Measurements from ENCODE around the gene MIEF2.
A peak's percentile ranks its signal among the peaks of the same experiment; 100 is the strongest.

Gene MIEF2

DNA sequence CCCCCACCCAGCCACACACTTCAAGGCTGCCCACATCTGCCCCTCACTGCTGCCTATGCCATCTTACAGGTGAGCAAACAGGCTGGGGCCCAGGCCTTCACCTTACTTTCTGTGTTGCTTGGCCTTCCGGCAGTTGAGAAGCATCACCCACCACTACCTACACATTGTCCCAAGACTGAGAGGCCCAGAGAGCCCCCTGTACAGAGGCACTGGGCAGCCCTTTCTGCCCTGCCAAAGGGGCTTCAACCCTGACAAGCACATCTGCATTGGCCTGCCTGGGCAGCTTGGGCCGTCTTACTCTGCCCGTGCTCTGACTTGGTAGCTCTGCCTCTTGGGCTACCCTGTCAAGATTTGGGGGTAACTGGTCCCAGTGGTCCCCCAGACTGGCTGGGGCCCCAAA is 1.2 kb downstream of the MIEF2 start:
- Histone ChIP-seq H3K27ac (peak overlapping the region; percentile 96 to 97), H3K4me3 (peak overlapping the region; percentile 90)
- TF ChIP-seq CTCF (IDR thresholded peaks at IDR 0.05): no peak
- no peak for DNase-seq (ENCODE audit: low spot score)

DNA sequence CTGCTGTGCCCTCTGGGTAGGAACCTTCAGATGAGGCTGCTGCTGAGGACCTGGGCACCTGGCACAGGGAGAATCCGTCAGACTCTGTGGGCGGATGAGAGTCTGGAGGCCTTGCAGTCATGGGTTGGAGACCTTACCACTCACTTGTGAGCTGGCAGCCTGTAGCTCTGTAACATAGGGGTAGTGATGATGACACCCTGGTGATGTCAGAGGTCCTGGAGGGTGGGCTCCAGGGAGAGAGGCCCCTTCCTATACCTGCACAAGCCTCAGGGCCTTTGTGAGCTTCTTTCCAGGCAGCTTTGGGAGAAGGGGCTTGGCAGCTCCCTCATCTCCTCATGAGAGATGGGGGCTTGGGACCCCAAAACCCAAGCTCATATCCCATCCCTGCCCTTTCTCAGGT is 1.6 kb downstream of the MIEF2 start:
- no peak for TF ChIP-seq CTCF (IDR thresholded peaks at IDR 0.05)
- Histone ChIP-seq H3K4me3 (peak overlapping the region; percentile 90), H3K27ac (peak overlapping the region; percentile 96 to 97)
- DNase-seq (ENCODE audit: low spot score): no peak

GRCh38 chr17:18262641-18263040 is 2.2 kb downstream of the MIEF2 start:
- TF ChIP-seq CTCF (IDR thresholded peaks at IDR 0.05): no peak
- Histone ChIP-seq H3K27ac (peak overlapping the region in 1 of 2 donors; percentile 96), H3K4me3 (no peak overlapping the region)
- no peak for DNase-seq (ENCODE audit: low spot score)

DNA sequence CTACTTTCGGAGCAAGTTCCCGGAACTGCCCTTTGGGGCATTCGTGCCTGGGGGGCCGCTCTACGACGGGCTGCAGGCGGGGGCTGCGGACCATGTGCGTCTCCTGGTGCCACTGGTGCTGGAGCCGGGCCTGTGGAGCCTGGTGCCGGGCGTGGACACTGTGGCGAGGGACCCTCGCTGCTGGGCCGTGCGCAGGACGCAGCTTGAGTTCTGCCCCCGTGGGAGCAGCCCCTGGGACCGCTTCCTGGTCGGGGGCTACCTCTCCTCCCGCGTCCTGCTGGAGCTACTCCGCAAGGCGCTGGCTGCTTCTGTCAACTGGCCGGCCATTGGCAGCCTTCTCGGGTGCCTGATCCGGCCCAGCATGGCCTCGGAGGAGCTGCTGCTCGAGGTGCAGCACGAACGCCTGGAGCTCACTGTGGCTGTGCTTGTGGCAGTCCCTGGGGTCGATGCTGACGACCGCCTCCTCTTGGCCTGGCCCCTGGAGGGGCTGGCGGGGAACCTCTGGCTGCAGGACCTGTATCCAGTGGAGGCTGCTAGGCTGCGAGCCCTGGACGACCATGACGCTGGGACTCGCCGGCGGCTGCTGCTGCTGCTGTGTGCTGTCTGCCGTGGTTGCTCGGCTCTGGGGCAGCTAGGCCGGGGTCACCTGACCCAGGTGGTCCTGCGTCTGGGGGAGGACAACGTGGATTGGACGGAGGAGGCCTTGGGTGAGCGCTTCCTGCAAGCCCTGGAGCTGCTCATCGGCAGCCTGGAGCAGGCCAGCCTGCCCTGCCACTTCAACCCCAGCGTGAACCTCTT is 3.6 kb downstream of the MIEF2 start:
- DNase-seq (ENCODE audit: low spot score): no peak
- H3K27ac ChIP-seq: no peak overlapping the region
- no peak overlapping the region for H3K4me3 ChIP-seq
- TF ChIP-seq CTCF (IDR thresholded peaks at IDR 0.05): no peak

DNA sequence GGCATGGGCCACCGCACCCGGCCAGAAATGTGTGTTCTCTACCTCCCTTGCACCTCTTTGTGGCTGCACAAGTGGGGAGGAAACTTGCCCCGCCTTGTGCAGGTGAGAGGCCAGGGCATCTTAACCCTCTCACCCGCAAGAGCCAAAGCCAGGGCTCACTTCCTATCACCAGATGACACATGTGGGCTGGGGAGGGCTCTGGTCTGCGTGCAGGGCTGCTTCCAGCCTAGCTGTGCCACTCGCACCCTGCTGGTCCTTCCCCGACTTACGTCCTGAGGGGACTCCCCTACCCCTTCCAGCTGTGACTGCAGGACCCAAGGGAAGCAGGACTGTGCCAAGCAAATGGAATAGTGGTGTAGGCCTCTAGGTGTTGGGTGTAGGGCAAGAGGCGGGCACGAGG is 6.9 kb downstream of the MIEF2 start:
- no peak for TF ChIP-seq CTCF (IDR thresholded peaks at IDR 0.05)
- Histone ChIP-seq H3K4me3 (no peak overlapping the region), H3K27ac (no peak overlapping the region)
- no peak for DNase-seq (ENCODE audit: low spot score)

DNA sequence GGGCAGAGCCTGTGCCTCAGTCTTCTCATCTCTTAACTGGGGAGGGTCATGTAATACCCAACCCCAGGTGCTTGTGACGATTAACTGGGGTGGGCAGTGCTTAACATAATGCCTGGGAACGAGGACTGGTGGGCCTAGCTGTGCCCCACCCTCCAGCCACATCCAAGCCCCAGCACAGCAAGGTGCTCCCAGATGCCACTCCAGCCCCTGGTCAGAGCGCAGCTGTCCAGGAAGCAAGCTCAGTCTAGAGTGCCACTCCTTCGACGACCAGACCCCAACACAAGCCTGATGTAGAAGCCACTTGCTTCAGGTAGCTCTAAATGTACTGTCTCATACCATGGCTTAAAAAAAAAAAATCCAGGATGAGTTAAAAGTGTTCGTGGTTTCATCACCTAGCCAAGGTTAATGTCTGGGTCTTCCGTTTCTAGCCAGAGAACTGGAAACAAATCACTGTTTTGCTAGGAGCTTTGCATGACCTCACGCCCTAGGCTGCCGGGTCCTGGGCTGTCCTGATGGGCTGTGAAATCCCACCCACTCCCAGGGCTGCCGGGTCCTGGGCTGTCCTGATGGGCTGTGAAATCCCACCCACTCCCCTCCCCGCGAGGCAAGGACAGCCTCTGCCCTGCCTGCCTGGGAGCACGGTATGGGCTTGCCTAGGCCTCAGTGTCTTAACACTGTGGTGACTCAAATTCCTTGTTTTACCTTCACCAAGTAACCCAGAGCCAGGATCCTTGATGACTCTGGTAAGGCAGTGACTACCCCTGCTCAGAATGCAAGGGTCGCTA is 7.7 kb downstream of the MIEF2 start:
- no peak for DNase-seq (ENCODE audit: low spot score)
- H3K4me3 ChIP-seq: no peak overlapping the region
- no peak overlapping the region for H3K27ac ChIP-seq
- no peak for TF ChIP-seq CTCF (IDR thresholded peaks at IDR 0.05)
